ENCODE data around the gene GADD45B. TPM values are rescaled to one million over a fixed set of nuclear protein-coding genes. Genes with fewer than 3 reads are reported as not detected.

GADD45B gene
- total RNA-seq, 1 experiment from 2014 or later = 37.9 TPM

- no peak overlapping the region for H3K4me2 ChIP-seq (ENCODE audit: low read length)
- no peak for DNase-seq (ENCODE audit: low read depth, low spot score)
- no peak overlapping the region for H3K27ac ChIP-seq (ENCODE audit: low read depth, low read length)
- no peak for ATAC-seq
- ChIA-PET POLR2A (no interaction called here), RAD21 (ENCODE audit: low non-redundant PET in 1 of 2, low total read pairs in 2 of 2, uncharacterized antibody in 2 of 2, unreplicated experiment in 2 of 2) (no interaction called here), CTCF (no interaction called here)
- intact Hi-C loops (cut with micrococcal nuclease) = no loop called here
- H3K9me2 ChIP-seq (ENCODE audit: insufficient read depth) = no peaks in the 10 kb centered on the region
- H3K36me3 ChIP-seq (ENCODE audit: control insufficient read depth in 1 of 2, insufficient read depth in 2 of 2, low read length in 2 of 2) = peaks cover 3 to 14% of the 10 kb centered on the region in 2 experiments
- TF ChIP-seq, protein P1, sequence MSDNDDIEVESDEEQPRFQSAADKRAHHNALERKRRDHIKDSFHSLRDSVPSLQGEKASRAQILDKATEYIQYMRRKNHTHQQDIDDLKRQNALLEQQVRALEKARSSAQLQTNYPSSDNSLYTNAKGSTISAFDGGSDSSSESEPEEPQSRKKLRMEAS (IDR thresholded peaks at IDR 0.05) = no peak
- no peak for TF ChIP-seq CTCF (IDR thresholded peaks at IDR 0.05 in 2 of 3, conservative IDR thresholded peaks at IDR 0.05 in 1 of 3; ENCODE audit: borderline replicate concordance in 1 of 3, insufficient read depth in 1 of 3, low read depth in 2 of 3, low read length in 2 of 3)
- no peak for TF ChIP-seq EZH2 (IDR thresholded peaks at IDR 0.05)
- TF ChIP-seq ZFX (IDR thresholded peaks at IDR 0.05) = no peak
- no peak for TF ChIP-seq ZNF274 (IDR thresholded peaks at IDR 0.05; ENCODE audit: low read depth, low read length)
- TF ChIP-seq EZH2phosphoT487 (IDR thresholded peaks at IDR 0.05; ENCODE audit: borderline replicate concordance) = no peak
- TF ChIP-seq, protein P2, sequence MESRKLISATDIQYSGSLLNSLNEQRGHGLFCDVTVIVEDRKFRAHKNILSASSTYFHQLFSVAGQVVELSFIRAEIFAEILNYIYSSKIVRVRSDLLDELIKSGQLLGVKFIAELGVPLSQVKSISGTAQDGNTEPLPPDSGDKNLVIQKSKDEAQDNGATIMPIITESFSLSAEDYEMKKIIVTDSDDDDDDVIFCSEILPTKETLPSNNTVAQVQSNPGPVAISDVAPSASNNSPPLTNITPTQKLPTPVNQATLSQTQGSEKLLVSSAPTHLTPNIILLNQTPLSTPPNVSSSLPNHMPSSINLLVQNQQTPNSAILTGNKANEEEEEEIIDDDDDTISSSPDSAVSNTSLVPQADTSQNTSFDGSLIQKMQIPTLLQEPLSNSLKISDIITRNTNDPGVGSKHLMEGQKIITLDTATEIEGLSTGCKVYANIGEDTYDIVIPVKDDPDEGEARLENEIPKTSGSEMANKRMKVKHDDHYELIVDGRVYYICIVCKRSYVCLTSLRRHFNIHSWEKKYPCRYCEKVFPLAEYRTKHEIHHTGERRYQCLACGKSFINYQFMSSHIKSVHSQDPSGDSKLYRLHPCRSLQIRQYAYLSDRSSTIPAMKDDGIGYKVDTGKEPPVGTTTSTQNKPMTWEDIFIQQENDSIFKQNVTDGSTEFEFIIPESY (IDR thresholded peaks at IDR 0.05; ENCODE audit: extremely low read depth, insufficient replicate concordance, low read length) = no peak
- H3K79me2 ChIP-seq (ENCODE audit: insufficient read depth, low read length) = peaks cover 99% of the 10 kb centered on the region
- BruUV-seq (replicated peaks) = no TSS peak
- H2AFZ ChIP-seq (ENCODE audit: low read depth, low read length, poor library complexity, severe bottlenecking) = no peak overlapping the region
- no peaks in the 10 kb centered on the region for H3K27me3 ChIP-seq (ENCODE audit: insufficient read depth, low read length)
- H3K9me3 ChIP-seq (ENCODE audit: control insufficient read depth in 1 of 2, insufficient read depth in 1 of 2, low read depth in 1 of 2, low read length in 2 of 2) = no peaks in the 10 kb centered on the region
- peaks cover 9% of the 10 kb centered on the region; the same call in 1 of the 2 replicates for H4K20me1 ChIP-seq (ENCODE audit: insufficient read depth)
- no peak overlapping the region for H3K4me3 ChIP-seq (replicated peaks in 1 of 2; ENCODE audit: low read depth in 1 of 2, low read length in 2 of 2)
- peaks cover 0 to 16% of the 10 kb centered on the region in 2 experiments; a peak in 2 of 4 replicates for H3K4me1 ChIP-seq (ENCODE audit: control insufficient read depth in 1 of 2, insufficient read depth in 2 of 2, low read length in 2 of 2)
- no peak overlapping the region for H3K9ac ChIP-seq (ENCODE audit: low read length)
Measured at GRCh38 chr19:2451138-2451537, 24.8 kb upstream of the GADD45B start.

Measured in HCT116 (cell line).